HEK293 (cell line): ENCODE measurements around the gene HMGCLL1.
A peak's percentile ranks its signal among the peaks of the same experiment; 100 is the strongest.

Experiments used
- CTCF ChIA-PET: fragments of 350-600 bp; formaldehyde crosslinking; extraction: SDS; loops from one replicate; lab custom pipeline; 2021; ENCODE audit warnings: antibody characterized with exemption; lab: Yijun Ruan, JAX
- POLR2A ChIA-PET: fragments of 300-600 bp; formaldehyde crosslinking; extraction: SDS; loops from one replicate; lab custom pipeline; 2020; ENCODE audit warnings: antibody characterized with exemption, inconsistent platforms; lab: Yijun Ruan, JAX
- H3K27ac ChIP-seq: fragments of 200-500 bp; sonication (Bioruptor generic); 2 replicates; pipeline ENCODE4 v1.5.1; 2014; ENCODE audit warnings: low read depth, low read length, control low read depth, inconsistent platforms; ENCODE audit errors: extremely low read depth
- H3K36me3 ChIP-seq, 2 experiments: fragments of 200-500 bp in 1 of 2; sonication (Bioruptor generic) in 1 of 2; 1 replicate in 1 of 2; 2 replicates in 1 of 2; pipeline ENCODE4 v1.5.1; 2014 to 2017; ENCODE audit warnings: inconsistent platforms in 2 of 2, low read length in 2 of 2; ENCODE audit not compliant: control insufficient read depth in 2 of 2, insufficient read depth in 1 of 2
- H3K4me1 ChIP-seq: fragments of 200-500 bp; sonication (Bioruptor generic); 2 replicates; pipeline ENCODE4 v1.5.1; 2014; ENCODE audit warnings: mild to moderate bottlenecking, low read length, inconsistent platforms; ENCODE audit not compliant: control insufficient read depth, insufficient read depth
- H3K4me3 ChIP-seq: 2 replicates; pipeline ENCODE4 v1.5.1; 2011; ENCODE audit warnings: low read depth, mild to moderate bottlenecking, control low read depth, low read length, moderate library complexity
- H3K9me3 ChIP-seq: fragments of 200-500 bp; sonication (Bioruptor generic); 2 replicates; pipeline ENCODE4 v1.5.1; 2014; ENCODE audit warnings: low read depth, low read length, inconsistent platforms; ENCODE audit not compliant: control insufficient read depth, insufficient read depth
- ATF2 ChIP-seq: fragments of 450-650 bp; formaldehyde crosslinking; IDR thresholded peaks from 2 replicates; pipeline ENCODE4 v1.5.1; 2016; ENCODE audit warnings: missing biosample characterization, missing genetic modification characterization, low read depth
- KLF16 ChIP-seq: fragments of 450-650 bp; formaldehyde crosslinking; IDR thresholded peaks from 2 replicates; pipeline ENCODE4 v1.5.1; 2017; ENCODE audit warnings: missing biosample characterization, missing genetic modification characterization
- KLF7 ChIP-seq: fragments of 450-650 bp; formaldehyde crosslinking; IDR thresholded peaks from 2 replicates; pipeline ENCODE4 v1.5.1; 2016; ENCODE audit warnings: missing biosample characterization, missing genetic modification characterization, borderline replicate concordance
- SCRT2 ChIP-seq: fragments of 450-650 bp; formaldehyde crosslinking; IDR thresholded peaks from 2 replicates; pipeline ENCODE4 v1.5.1; 2016; ENCODE audit warnings: missing biosample characterization, missing genetic modification characterization
- SP7 ChIP-seq: fragments of 450-650 bp; formaldehyde crosslinking; IDR thresholded peaks from 2 replicates; pipeline ENCODE4 v1.5.1; 2016; ENCODE audit warnings: missing biosample characterization, missing genetic modification characterization
- TRIM28 ChIP-seq: IDR thresholded peaks from 2 replicates; pipeline ENCODE4 v1.6.1; 2011; ENCODE audit warnings: low read length, control low read depth, borderline replicate concordance
- ZBTB10 ChIP-seq: fragments of 450-650 bp; formaldehyde crosslinking; IDR thresholded peaks from 2 replicates; pipeline ENCODE4 v1.5.1; 2016; ENCODE audit warnings: missing biosample characterization, missing genetic modification characterization
- ZBTB21 ChIP-seq: fragments of 450-650 bp; formaldehyde crosslinking; IDR thresholded peaks from 2 replicates; pipeline ENCODE4 v1.5.1; 2017; ENCODE audit warnings: missing biosample characterization, missing genetic modification characterization
- ZBTB26 ChIP-seq: fragments of 450-650 bp; formaldehyde crosslinking; optimal IDR thresholded peaks from 2 replicates; pipeline ENCODE3; 2016; ENCODE audit warnings: missing biosample characterization, mild to moderate bottlenecking, missing genetic modification characterization
- ZBTB6 ChIP-seq: fragments of 450-650 bp; formaldehyde crosslinking; IDR thresholded peaks from 2 replicates; pipeline ENCODE4 v1.5.1; 2017; ENCODE audit warnings: missing biosample characterization, missing genetic modification characterization
- ZBTB8A ChIP-seq: fragments of 450-650 bp; formaldehyde crosslinking; IDR thresholded peaks from 2 replicates; pipeline ENCODE4 v1.5.1; 2016; ENCODE audit warnings: missing biosample characterization, missing genetic modification characterization
- ZFHX2 ChIP-seq: fragments of 450-650 bp; formaldehyde crosslinking; conservative IDR thresholded peaks from 2 replicates; pipeline ENCODE4 v1.5.1; 2016; ENCODE audit warnings: missing biosample characterization, missing genetic modification characterization
- ZFP3 ChIP-seq: fragments of 450-650 bp; formaldehyde crosslinking; IDR thresholded peaks from 2 replicates; pipeline ENCODE4 v1.5.1; 2016; ENCODE audit warnings: low read depth, missing biosample characterization, missing genetic modification characterization
- ZNF398 ChIP-seq: fragments of 450-650 bp; formaldehyde crosslinking; IDR thresholded peaks from 2 replicates; pipeline ENCODE4 v1.5.1; 2017; ENCODE audit warnings: missing biosample characterization, missing genetic modification characterization
- ZNF488 ChIP-seq: fragments of 450-650 bp; formaldehyde crosslinking; IDR thresholded peaks from 2 replicates; pipeline ENCODE4 v1.5.1; 2016; ENCODE audit warnings: missing biosample characterization, missing genetic modification characterization
- ZNF544 ChIP-seq: fragments of 450-650 bp; formaldehyde crosslinking; IDR thresholded peaks from 2 replicates; pipeline ENCODE4 v1.5.0; 2017; ENCODE audit warnings: missing biosample characterization, missing genetic modification characterization
- ZNF629 ChIP-seq: fragments of 450-650 bp; formaldehyde crosslinking; IDR thresholded peaks from 2 replicates; pipeline ENCODE4 v1.5.1; 2017; ENCODE audit warnings: missing biosample characterization, missing genetic modification characterization

The HMGCLL1 gene

GRCh38 chr6:55578537-55579363 is at the start of gene HMGCLL1 (continued):
- TF ChIP-seq ZBTB8A (peak; percentile 22; the same call in 1 of the 2 replicates), SCRT2 (tag by site-specific recombination) (peak; percentile 55), KLF16 (tag by site-specific recombination) (peak; percentile 76), ZNF398 (peak; percentile 94), ZBTB26 (tag by site-specific recombination) (peak; percentile 97), ZNF629 (peak; percentile 68), ZFHX2 (peak; percentile 40; the same call in 1 of the 2 replicates), KLF7 (tag by site-specific recombination) (peak; percentile 76; the same call in 1 of the 2 replicates), TRIM28 (peak; percentile 28; the same call in 1 of the 2 replicates), ZBTB6 (tag by site-specific recombination) (no peak), SP7 (tag by site-specific recombination) (peak; percentile 52), ZBTB21 (tag by site-specific recombination) (0 out of 2 replicates have a peak, but pooled peaks have one; percentile 35), ZNF544 (tag by site-specific recombination) (no peak), ZBTB10 (tag by site-specific recombination) (peak; percentile 60; the same call in 1 of the 2 replicates), ZNF488 (tag by site-specific recombination) (no peak)

- no peaks in the 10 kb centered on the region for H3K4me1 ChIP-seq
- ChIA-PET CTCF (no interaction called here), POLR2A (no interaction called here)
Measured at GRCh38 chr6:55621993-55622392, 43.0 kb upstream of the HMGCLL1 start.

More at GRCh38 chr6:55621993-55622392, 43.0 kb upstream of the HMGCLL1 start:
- TF ChIP-seq ATF2 (peak; percentile 64), ZFP3 (tag by site-specific recombination) (no peak)
- H3K36me3 ChIP-seq: no peaks in the 10 kb centered on the region
- H3K27ac ChIP-seq: no peak overlapping the region
- no peaks in the 10 kb centered on the region for H3K9me3 ChIP-seq
- H3K4me3 ChIP-seq: no peak overlapping the region
